Breast epithelium (tissue), 4 donors: ENCODE data around the gene KCTD1. TPM values are rescaled to one million over a fixed set of nuclear protein-coding genes. Genes with fewer than 3 reads are reported as not detected.

Experiments used
- DNase-seq, 2 donors: peaks; one replicate each; pipeline ENCODE4 v3.0.0-alpha.2; 2019; ENCODE audit warnings: low spot score in 2 of 2
- H3K27ac ChIP-seq, 2 donors: fragments of 200-600 bp; sonication (generic) in 1 of 2; one replicate each; pipeline ENCODE4 v1.5.1; 2016 to 2019; ENCODE audit warnings: mild to moderate bottlenecking in 1 of 2
- H3K27me3 ChIP-seq, 2 donors: fragments of 200-600 bp; sonication (generic) in 1 of 2; one replicate each; pipeline versions ENCODE4 v1.5.1 to v1.6.0; 2017 to 2019; ENCODE audit warnings: control low read depth in 1 of 2, mild to moderate bottlenecking in 1 of 2
- H3K36me3 ChIP-seq: fragments of 200-600 bp; one replicate; pipeline ENCODE4 v1.5.1; 2019
- H3K4me1 ChIP-seq, 2 donors: fragments of 200-600 bp; sonication (generic); one replicate each; pipeline ENCODE4 v1.5.1; 2016 to 2019; ENCODE audit warnings: control low read depth in 1 of 2
- H3K4me3 ChIP-seq, 3 donors: fragments of 200-600 bp; sonication (generic); 1 replicate in 2 of 3; 2 replicates in 1 of 3; pipeline ENCODE4 v1.5.1; 2016 to 2019; ENCODE audit warnings: mild to moderate bottlenecking in 3 of 3, moderate library complexity in 2 of 3
- H3K9me3 ChIP-seq, 2 donors: fragments of 200-600 bp; sonication (generic) in 1 of 2; one replicate each; pipeline ENCODE4 v1.5.1; 2016 to 2019; ENCODE audit warnings: control low read depth in 1 of 2
- CTCF ChIP-seq, 3 donors: fragments of 450-650 bp; IDR thresholded peaks; one replicate each; pipeline ENCODE4 v1.5.1; 2016 to 2017; ENCODE audit warnings: antibody characterized with exemption in 3 of 3, mild to moderate bottlenecking in 3 of 3, moderate library complexity in 3 of 3
- POLR2A ChIP-seq: fragments of 450-650 bp; IDR thresholded peaks from one replicate; pipeline ENCODE4 v1.6.1; 2016; ENCODE audit warnings: antibody characterized with exemption, mild to moderate bottlenecking, moderate library complexity
- POLR2AphosphoS5 ChIP-seq, 3 donors: sonication (generic); formaldehyde crosslinking; IDR thresholded peaks; one replicate each; pipeline ENCODE4 v1.6.1; 2017; ENCODE audit warnings: antibody characterized with exemption in 3 of 3
- intact Hi-C: fragments of 100-400 bp; cut with DNase I; formaldehyde crosslinking; loops from one replicate; pipeline ENCODE4 v1.15.1; 2023; ENCODE audit warnings: low total_unique reads
- total RNA-seq, 3 donors: library from RNA; depleted of rRNA; stranded (reverse); fragments of >200 nt; gene quantifications; one replicate each; pipeline ENCODE4 v1.1.0, GENCODE V29; 2016

Gene KCTD1
- total RNA-seq, 3 donors from 2014 or later = 5.6 to 47.3 (median 41.6) TPM

GRCh38 chr18:26458526-26459232, 89.7 kb downstream of the KCTD1 start:
- H3K27ac ChIP-seq = peak overlapping the region; percentile 73 to 74

GRCh38 chr18:26457611-26458353, 90.6 kb downstream of the KCTD1 start:
- H3K27me3 ChIP-seq = no peaks in the 10 kb centered on the region
- peak overlapping the region; percentile 73 to 74 for H3K27ac ChIP-seq
- TF ChIP-seq POLR2A (no peak), CTCF (IDR thresholded peaks at IDR 0.05) (no peak), POLR2AphosphoS5 (IDR thresholded peaks at IDR 0.05) (no peak)
- H3K4me1 ChIP-seq = no peaks in the 10 kb centered on the region
- H3K9me3 ChIP-seq = no peaks in the 10 kb centered on the region
- no peaks in the 10 kb centered on the region for H3K36me3 ChIP-seq
- no peak for DNase-seq
- intact Hi-C loops = no loop called here
- H3K4me3 ChIP-seq = no peak overlapping the region

More at GRCh38 chr18:26458526-26459232, 89.7 kb downstream of the KCTD1 start:
- DNase-seq = peak in 1 of 2 donors; percentile 26
- no peak for TF ChIP-seq POLR2A
- no peak for TF ChIP-seq CTCF (IDR thresholded peaks at IDR 0.05)
- intact Hi-C loops = no loop called here
- Histone ChIP-seq H3K4me1 (no peaks in the 10 kb centered on the region), H3K4me3 (no peak overlapping the region), H3K27me3 (no peaks in the 10 kb centered on the region), H3K9me3 (no peaks in the 10 kb centered on the region), H3K36me3 (no peaks in the 10 kb centered on the region)

- Histone ChIP-seq H3K9me3 (no peaks in the 10 kb centered on the region), H3K27me3 (no peaks in the 10 kb centered on the region), H3K4me1 (no peaks in the 10 kb centered on the region), H3K4me3 (no peak overlapping the region), H3K27ac (no peak overlapping the region), H3K36me3 (no peaks in the 10 kb centered on the region)
- TF ChIP-seq POLR2A (no peak), POLR2AphosphoS5 (IDR thresholded peaks at IDR 0.05) (no peak), CTCF (IDR thresholded peaks at IDR 0.05) (no peak)
- no peak for DNase-seq
- intact Hi-C loops = no loop called here
These were observed 91.2 kb downstream of the KCTD1 start for GRCh38 chr18:26457195-26457594.

- TF ChIP-seq POLR2AphosphoS5 (IDR thresholded peaks at IDR 0.05) = no peak
- TF ChIP-seq POLR2A = no peak
- TF ChIP-seq CTCF (IDR thresholded peaks at IDR 0.05) = no peak
- Histone ChIP-seq H3K27ac (no peak overlapping the region), H3K36me3 (no peaks in the 10 kb centered on the region), H3K9me3 (no peaks in the 10 kb centered on the region), H3K4me3 (no peak overlapping the region), H3K4me1 (no peaks in the 10 kb centered on the region), H3K27me3 (no peaks in the 10 kb centered on the region)
- intact Hi-C loops = no loop called here
- DNase-seq = no peak
These were observed 92.3 kb downstream of the KCTD1 start for GRCh38 chr18:26456070-26456491.

GRCh38 chr18:26455639-26456038, 92.7 kb downstream of the KCTD1 start:
- intact Hi-C loops = no loop called here
- Histone ChIP-seq H3K27me3 (no peaks in the 10 kb centered on the region), H3K4me3 (no peak overlapping the region), H3K36me3 (no peaks in the 10 kb centered on the region), H3K4me1 (no peaks in the 10 kb centered on the region), H3K9me3 (no peaks in the 10 kb centered on the region), H3K27ac (no peak overlapping the region)
- TF ChIP-seq POLR2AphosphoS5 (IDR thresholded peaks at IDR 0.05) = no peak
- TF ChIP-seq CTCF (IDR thresholded peaks at IDR 0.05) = no peak
- TF ChIP-seq POLR2A = no peak
- DNase-seq = no peak
